Thymus (tissue), 11 donors: ENCODE data around the gene INAFM2. TPM values are rescaled to one million over a fixed set of nuclear protein-coding genes. Genes with fewer than 3 reads are reported as not detected.

ENCODE experiments used
- DNase-seq, 9 donors: peaks; one replicate each; pipeline ENCODE4 v3.0.0-alpha.2; 2013; ENCODE audit warnings: low spot score in 9 of 9, low read depth in 6 of 9, missing footprints in 1 of 9
- H3K27ac ChIP-seq, 2 donors: one replicate each; pipeline ENCODE4 v1.5.1; 2013; ENCODE audit warnings: control low read depth in 1 of 2, low read depth in 1 of 2, low read length in 1 of 2, mild to moderate bottlenecking in 1 of 2, moderate library complexity in 1 of 2
- H3K27me3 ChIP-seq, 2 donors: one replicate each; pipeline ENCODE4 v1.5.1; 2013; ENCODE audit warnings: low read length in 1 of 2; ENCODE audit not compliant: control insufficient read depth in 2 of 2, insufficient read depth in 1 of 2
- H3K36me3 ChIP-seq, 2 donors: one replicate each; pipeline ENCODE4 v1.5.1; 2013; ENCODE audit warnings: low read length in 1 of 2, mild to moderate bottlenecking in 1 of 2, moderate library complexity in 1 of 2; ENCODE audit not compliant: control insufficient read depth in 2 of 2, insufficient read depth in 2 of 2
- H3K4me1 ChIP-seq, 2 donors: one replicate each; pipeline ENCODE4 v1.5.1; 2013; ENCODE audit warnings: low read length in 2 of 2; ENCODE audit not compliant: control insufficient read depth in 2 of 2, insufficient read depth in 2 of 2
- H3K4me3 ChIP-seq, 2 donors: one replicate each; pipeline ENCODE4 v1.5.1; 2013; ENCODE audit warnings: low read length in 2 of 2, control low read depth in 1 of 2, mild to moderate bottlenecking in 1 of 2
- H3K9me3 ChIP-seq, 2 donors: one replicate each; pipeline ENCODE4 v1.5.1; 2013; ENCODE audit warnings: low read length in 1 of 2, mild to moderate bottlenecking in 1 of 2; ENCODE audit not compliant: control insufficient read depth in 2 of 2, insufficient read depth in 1 of 2
- WGBS: extraction: QIAGEN DNeasy Blood & Tissue Kit; methylation state at CpG from one replicate; pipeline ENCODE4 v1.1.7; 2013; 5-methylcytosine and 5-hydroxymethylcytosine counted together
- polyA plus RNA-seq: library from polyadenylated mRNA; stranded (reverse); fragments of 200-250 nt; gene quantifications from one replicate; pipeline ENCODE4 v1.2.3, GENCODE V29; 2013
- total RNA-seq: library from RNA; stranded (reverse); fragments of 120-200 nt; gene quantifications from one replicate; pipeline ENCODE4 v1.2.4, GENCODE V29; 2013
- donor health status: healthy.

The INAFM2 gene
- total and polyA plus RNA-seq, 2 donors: 10.1 to 12.8 TPM

GRCh38 chr15:40357246-40357645 lies 33.8 kb downstream of the INAFM2 start:
- Histone ChIP-seq H3K27ac (no peak overlapping the region), H3K36me3 (no peaks in the 10 kb centered on the region), H3K9me3 (no peaks in the 10 kb centered on the region), H3K4me3 (no peak overlapping the region), H3K27me3 (peaks cover 0 to 12% of the 10 kb centered on the region in 2 donors), H3K4me1 (peaks cover 5 to 22% of the 10 kb centered on the region in 2 donors)
- DNase-seq: no peak
- WGBS: 75% methylated on average over 1 of the region's 1 CpG

- Histone ChIP-seq H3K9me3 (no peaks in the 10 kb centered on the region), H3K4me1 (peaks cover 5 to 22% of the 10 kb centered on the region in 2 donors), H3K27ac (no peak within 1 kb of the TSS), H3K27me3 (peaks cover 0 to 12% of the 10 kb centered on the region in 2 donors), H3K4me3 (peak within 1 kb of the TSS; percentile 57 to 73), H3K36me3 (no peaks in the 10 kb centered on the region)
- peak in 7 of 9 donors; percentile 64 to 88 (median 78) for DNase-seq
- WGBS: 4% methylated on average over 82 of the region's 82 CpGs
Measured at GRCh38 chr15:40357723-40358470, 34.4 kb downstream of the INAFM2 start, which contains the start of gene DISP2. Gene DISP2 (plus strand): TSS chr15:40358219. CDS start chr15:40358322, 103 bp downstream.

GRCh38 chr15:40358471-40359353 lies 35.2 kb downstream of the INAFM2 start:
- peak in 2 of 9 donors; percentile 39 to 60 for DNase-seq
- H3K4me1 ChIP-seq: peaks cover 5 to 22% of the 10 kb centered on the region in 2 donors
- peaks cover 0 to 12% of the 10 kb centered on the region in 2 donors for H3K27me3 ChIP-seq
- H3K4me3 ChIP-seq: peak overlapping the region; percentile 57 to 73
- H3K9me3 ChIP-seq: no peaks in the 10 kb centered on the region
- no peaks in the 10 kb centered on the region for H3K36me3 ChIP-seq
- 14% methylated on average over 31 of the region's 31 CpGs for WGBS
- H3K27ac ChIP-seq: no peak overlapping the region

- Histone ChIP-seq H3K4me3 (no peak overlapping the region), H3K27ac (no peak overlapping the region), H3K4me1 (peaks cover 5 to 12% of the 10 kb centered on the region in 2 donors), H3K9me3 (no peaks in the 10 kb centered on the region), H3K27me3 (peaks cover 0 to 10% of the 10 kb centered on the region in 2 donors), H3K36me3 (no peaks in the 10 kb centered on the region)
- no peak for DNase-seq
- WGBS: 97% methylated on average over 4 of the region's 4 CpGs
Measured at GRCh38 chr15:40360015-40360414, 36.5 kb downstream of the INAFM2 start.

GRCh38 chr15:40361640-40362039 lies 38.1 kb downstream of the INAFM2 start:
- Histone ChIP-seq H3K9me3 (no peaks in the 10 kb centered on the region), H3K27ac (no peak overlapping the region), H3K4me3 (no peak overlapping the region), H3K4me1 (peaks cover 5 to 23% of the 10 kb centered on the region in 2 donors), H3K27me3 (peaks cover 0 to 10% of the 10 kb centered on the region in 2 donors), H3K36me3 (no peaks in the 10 kb centered on the region)
- no peak for DNase-seq
- WGBS: 99% methylated on average over 2 of the region's 2 CpGs

GRCh38 chr15:40363611-40364010 lies 40.1 kb downstream of the INAFM2 start:
- 95% methylated on average over 8 of the region's 8 CpGs for WGBS
- Histone ChIP-seq H3K27ac (no peak overlapping the region), H3K27me3 (peaks cover 0 to 5% of the 10 kb centered on the region in 2 donors), H3K4me1 (peaks cover 6 to 30% of the 10 kb centered on the region in 2 donors), H3K4me3 (no peak overlapping the region), H3K9me3 (no peaks in the 10 kb centered on the region), H3K36me3 (no peaks in the 10 kb centered on the region)
- DNase-seq: no peak

- Histone ChIP-seq H3K4me3 (no peak overlapping the region), H3K4me1 (peaks cover 5 to 27% of the 10 kb centered on the region in 2 donors), H3K36me3 (no peaks in the 10 kb centered on the region), H3K27me3 (no peaks in the 10 kb centered on the region), H3K9me3 (no peaks in the 10 kb centered on the region), H3K27ac (no peak overlapping the region)
- no peak for DNase-seq
- 89% methylated on average over 6 of the region's 6 CpGs for WGBS
Measured at GRCh38 chr15:40364251-40364650, 40.8 kb downstream of the INAFM2 start.

GRCh38 chr15:40365016-40365415 lies 41.5 kb downstream of the INAFM2 start:
- 96% methylated on average over 5 of the region's 5 CpGs for WGBS
- no peak for DNase-seq
- Histone ChIP-seq H3K9me3 (no peaks in the 10 kb centered on the region), H3K27me3 (peaks cover 0 to 4% of the 10 kb centered on the region in 2 donors), H3K4me3 (no peak overlapping the region), H3K36me3 (no peaks in the 10 kb centered on the region), H3K27ac (no peak overlapping the region), H3K4me1 (peaks cover 5 to 27% of the 10 kb centered on the region in 2 donors)
